HG03521 (cell line): ENCODE results near the gene ZNF786.
"Not testable (repeated sequence)": the region's sequence is repeated elsewhere in the genome, so short reads cannot be mapped to it uniquely, and the experiment has no call there.

Experiments used
- ATAC-seq: cut with Tn5 transposase; IDR thresholded peaks from one replicate; pipeline ENCODE4 v1.9.1; 2021; ENCODE audit warnings: mild to moderate bottlenecking, moderate library complexity; ENCODE audit not compliant: unreplicated experiment

ZNF786 gene, protein sequence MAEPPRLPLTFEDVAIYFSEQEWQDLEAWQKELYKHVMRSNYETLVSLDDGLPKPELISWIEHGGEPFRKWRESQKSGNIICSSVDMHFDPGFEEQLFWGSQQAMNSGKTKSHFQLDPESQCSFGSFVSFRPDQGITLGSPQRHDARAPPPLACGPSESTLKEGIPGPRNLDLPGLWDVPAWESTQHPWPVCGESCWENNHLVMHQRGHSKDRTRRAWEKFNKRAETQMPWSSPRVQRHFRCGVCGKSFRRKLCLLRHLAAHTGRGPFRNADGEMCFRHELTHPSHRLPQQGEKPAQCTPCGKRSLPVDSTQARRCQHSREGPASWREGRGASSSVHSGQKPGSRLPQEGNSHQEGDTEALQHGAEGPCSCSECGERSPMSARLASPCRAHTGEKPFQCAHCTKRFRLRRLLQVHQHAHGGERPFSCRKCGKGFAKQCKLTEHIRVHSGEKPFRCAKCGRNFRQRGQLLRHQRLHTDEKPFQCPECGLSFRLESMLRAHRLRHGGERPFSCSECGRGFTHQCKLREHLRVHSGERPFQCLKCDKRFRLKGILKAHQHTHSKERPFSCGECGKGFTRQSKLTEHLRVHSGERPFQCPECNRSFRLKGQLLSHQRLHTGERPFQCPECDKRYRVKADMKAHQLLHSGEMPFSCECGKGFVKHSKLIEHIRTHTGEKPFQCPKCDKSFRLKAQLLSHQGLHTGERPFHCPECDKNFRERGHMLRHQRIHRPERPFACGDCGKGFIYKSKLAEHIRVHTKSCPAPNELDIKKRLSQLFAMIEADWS

DNA sequence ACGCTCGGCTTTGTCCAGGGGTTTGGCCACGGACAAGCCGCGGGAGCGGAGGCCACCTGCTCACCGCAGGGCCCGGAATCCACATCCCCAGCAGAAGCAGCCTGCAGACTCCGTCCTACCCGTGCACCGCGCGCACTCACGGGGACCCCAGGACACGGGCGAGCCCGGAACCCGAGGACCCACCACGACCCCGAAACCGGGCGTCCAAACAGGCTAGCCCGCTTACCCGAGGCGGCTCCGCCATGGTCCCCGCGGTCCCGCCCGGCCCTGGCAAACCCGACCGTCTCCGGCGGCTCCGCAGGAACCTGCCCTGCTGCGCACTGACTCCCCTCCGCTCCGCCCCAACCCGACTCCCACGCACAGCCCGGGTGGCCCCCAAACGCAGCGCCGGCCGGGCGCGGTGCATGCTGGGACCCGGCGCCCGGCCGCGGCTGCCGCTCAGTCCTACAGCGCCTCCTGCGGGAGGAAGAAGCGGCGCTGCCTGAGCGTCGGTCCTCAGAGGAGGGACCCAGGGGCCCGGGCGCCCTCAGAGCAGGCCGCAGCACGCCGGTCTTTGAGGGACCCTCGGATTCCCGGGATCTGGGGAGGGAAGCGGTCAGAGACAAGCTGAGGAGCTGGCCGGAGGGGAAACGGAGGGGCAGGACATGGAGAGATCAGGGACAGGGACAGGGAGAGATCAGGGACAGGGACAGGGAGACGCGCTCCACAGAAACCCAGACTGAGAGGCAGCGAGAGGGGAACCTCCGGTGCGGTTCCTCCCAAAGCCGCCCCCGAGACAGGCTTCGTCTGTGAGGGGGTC, at the start of gene ZNF786:
ZNF786 (minus strand) TSS at position 322 of the 799 bp plus-strand sequence; CDS start at position 244, 78 bp downstream.
- peak; percentile 83 for ATAC-seq

DNA sequence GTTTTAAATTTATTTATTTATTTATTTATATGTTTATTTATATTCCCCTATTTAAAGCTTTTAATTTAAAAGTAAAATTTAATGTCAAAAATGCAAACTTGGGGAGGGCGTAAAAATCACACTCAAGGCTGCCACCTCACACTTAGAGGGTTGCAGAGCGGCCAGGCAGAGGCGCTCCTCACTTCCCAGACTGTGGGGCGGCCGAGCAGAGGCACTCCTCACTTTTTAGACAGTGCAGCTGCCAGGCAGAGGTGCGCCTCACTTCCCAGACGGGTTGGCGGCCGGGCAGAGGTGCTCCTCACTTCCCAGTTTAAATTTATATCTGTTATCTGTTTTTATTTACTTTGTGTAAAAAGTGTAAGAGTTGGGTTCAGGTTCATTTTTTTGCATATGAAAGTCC, 45.6 kb upstream of the ZNF786 start:
- no peak for ATAC-seq

DNA sequence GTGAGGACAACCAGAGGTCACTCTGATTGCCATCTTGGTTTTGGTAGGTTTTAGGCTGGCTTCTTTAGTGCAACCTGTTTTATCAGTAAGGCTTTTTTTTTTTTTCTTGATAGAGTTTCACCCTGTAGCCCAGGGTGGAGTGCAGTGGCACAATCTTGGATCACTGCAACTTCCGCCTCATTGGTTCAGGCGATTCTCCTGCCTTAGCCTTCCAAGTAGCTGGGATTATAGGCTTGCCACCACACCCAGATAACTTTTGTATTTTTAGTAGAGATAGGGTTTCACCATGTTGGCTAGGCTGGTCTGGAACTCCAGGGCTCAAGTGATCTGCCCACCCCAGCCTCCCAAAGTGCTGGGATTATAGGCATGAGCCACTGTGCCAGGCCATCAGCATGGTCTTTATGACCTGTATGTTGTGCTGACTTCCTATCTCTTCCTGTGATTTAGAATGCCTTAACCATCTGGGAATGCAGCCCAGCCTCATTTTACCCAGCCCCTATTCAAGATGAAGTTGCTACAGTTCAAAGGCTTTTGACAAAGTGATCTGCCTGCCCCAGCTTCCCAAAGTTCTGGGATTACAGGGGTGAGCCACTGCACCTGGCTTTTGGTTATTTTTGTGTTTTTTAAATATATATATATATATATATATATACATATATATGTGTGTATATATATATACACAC, 42.7 kb upstream of the ZNF786 start:
- ATAC-seq: no peak

DNA sequence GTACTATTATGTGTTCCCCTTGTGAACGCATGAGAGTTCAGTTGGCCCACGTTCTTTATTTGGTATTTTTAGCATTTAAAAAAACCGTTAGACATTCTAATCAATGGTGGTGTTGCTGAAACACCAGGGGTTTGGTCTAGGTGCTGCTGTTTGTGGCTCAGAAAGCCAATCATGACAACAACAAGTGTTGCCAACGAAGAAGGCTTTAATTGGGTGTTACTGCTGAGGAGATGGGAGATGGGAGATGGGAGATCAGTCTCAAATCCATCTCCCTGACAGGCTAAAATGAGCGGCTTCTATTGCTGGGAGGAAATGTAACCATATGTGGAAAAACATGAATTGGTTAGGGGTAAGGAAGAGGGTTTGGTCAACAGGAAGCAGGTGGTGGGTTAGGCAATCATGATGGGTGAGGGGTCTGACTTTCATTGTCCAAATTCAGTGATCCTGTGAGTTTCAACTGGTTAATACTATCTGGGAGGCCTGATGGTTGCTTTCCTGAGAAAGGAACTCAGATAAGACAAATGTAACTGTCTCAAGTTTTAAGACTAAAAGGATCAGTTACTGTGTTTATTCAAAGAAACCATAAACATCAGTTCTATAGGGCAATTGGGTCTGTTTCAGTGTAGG, 40.2 kb upstream of the ZNF786 start:
- ATAC-seq: no peak

DNA sequence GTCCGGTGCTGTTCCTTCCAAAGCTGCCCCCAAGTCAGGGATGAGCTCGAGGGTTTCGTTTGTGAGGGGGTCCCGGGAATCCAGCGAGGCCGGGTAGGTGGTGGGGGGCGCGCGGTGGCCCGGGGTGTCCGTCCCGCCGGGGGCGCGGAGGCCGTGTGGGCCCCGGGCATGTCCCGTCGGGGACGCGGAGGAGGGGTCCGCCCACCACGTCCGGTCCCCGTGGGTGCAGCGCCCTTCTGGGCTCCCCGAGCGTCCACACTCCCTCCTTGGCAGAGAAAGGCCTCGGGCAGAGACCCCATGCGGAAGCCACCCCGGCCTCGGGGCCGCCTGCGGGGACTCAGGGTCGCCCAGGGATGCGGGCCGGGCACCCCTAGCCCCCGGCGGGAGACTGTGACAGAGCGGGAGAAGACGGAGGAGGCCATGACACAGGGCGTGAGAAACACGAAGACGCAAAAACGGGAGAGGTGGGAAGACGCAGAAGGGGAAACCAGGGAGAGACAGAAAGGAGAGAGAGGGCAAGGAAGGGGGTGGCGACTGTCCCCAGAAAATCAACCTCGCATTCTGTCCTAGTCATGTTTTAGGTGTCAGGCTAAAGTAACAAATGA, 36.2 kb upstream of the ZNF786 start:
- ATAC-seq: peak; percentile 37

DNA sequence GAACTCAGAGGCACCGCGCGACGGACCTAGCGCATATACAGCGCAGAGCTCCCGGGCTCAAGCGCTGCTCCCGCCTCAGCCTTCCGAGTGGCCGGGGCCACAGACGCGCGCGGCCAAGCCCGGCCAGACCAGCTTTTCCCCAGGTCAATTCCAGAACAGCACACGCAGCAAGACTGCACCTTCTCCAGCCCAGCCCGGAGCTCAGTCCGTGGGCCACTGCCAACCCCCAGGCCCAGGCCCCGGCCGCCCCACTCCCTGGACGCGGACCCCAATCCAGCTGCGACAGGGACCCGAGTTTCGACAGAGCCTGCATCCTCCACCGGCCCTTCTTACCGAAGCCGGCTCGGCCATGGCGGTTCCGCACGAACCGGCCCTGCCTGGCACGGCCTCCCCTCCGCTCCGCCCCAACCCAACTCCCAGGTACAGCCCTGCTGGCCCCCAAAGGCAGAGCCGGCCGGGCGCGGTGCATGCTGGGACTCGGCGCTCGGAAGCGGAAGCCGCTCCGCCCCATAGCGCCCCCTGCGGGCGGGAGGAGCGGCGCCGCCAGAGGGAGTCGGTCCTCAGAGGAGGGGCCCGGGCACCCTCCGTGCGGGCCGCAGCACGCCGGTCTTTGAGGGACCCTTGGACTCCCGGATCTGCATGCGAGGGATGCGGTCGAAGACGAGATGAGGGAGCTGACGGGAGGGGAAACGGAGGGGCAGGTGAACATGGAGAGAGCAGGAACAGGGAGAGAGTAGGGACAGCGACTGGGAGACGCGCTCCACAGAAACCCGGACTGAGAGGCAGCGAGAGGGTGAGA, 35.5 kb upstream of the ZNF786 start, which contains the start of gene ZNF425:
ZNF425 (minus strand) TSS at position 462 of the 799 bp plus-strand sequence; CDS start at position 351, 111 bp downstream.
- ATAC-seq: peak; percentile 83

DNA sequence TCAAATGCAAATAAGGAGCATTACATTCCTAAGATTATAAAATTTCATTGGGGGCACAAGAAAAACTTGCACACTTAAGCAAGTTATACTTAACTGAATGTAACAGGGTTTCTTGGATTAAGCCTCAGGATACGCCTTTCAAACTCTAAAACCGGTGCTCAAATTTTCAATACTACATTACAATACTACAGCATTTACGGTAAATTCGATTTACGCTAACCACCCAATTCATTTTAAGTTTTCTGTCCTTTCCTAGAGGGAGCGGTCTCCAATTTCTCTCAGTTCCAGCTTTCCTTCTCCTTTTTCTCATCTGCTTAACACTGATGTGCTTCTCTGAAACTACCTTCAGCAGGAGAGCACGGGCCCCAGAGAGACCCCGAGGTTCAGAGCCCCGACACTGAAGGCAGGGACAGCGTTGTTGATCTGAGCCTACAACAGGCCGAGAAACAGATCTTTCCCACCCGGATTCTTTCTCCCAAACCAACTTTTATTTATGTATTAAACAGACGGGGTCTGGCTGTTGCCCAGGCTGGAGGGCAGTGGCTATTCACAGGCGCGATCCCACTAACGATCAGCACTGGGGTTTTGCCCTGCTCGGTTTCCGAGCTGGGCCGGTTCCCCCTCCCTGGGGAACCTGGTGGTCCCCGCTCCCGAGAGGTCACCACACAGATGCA, 34.8 kb upstream of the ZNF786 start:
- no peak for ATAC-seq

DNA sequence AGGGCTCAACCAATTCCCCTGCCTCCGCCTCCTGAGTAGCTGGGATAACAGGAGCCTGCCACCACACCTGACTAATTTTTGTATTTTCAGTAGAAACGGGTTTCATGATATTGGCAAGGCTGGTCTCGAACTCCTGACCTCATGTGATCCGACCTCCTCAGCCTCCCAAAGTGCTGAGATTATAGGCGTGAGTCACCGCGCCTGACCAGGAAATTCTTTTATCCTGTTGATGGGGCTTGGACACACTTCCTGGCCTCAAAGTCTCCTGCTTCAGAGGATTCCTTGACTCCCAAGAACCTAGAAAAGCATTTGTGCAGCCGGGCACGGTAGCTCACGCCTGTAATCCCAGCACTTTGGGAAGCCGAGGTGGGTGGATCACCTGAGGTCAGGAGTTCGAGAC, 19.5 kb upstream of the ZNF786 start:
- ATAC-seq: no peak

DNA sequence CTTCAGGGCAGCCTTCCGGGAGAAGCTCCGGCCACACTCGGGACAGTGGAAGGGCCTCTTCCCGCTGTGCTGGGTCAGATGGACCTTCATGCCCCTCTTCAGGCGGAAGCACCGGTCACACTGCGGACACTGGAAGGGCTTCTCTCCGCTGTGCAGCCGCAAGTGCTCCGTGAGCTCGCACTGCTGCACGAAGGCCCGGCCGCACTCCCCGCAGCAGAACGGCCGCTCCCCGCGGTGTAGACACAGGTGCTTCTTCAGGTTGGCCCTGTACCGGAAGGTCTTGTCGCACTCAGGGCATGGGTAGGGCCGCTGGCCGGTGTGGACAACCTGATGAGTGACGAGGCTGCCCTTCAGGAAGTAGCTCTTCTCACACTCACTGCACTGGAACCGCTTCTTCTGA, 14.2 kb upstream of the ZNF786 start:
- ATAC-seq: no peak

DNA sequence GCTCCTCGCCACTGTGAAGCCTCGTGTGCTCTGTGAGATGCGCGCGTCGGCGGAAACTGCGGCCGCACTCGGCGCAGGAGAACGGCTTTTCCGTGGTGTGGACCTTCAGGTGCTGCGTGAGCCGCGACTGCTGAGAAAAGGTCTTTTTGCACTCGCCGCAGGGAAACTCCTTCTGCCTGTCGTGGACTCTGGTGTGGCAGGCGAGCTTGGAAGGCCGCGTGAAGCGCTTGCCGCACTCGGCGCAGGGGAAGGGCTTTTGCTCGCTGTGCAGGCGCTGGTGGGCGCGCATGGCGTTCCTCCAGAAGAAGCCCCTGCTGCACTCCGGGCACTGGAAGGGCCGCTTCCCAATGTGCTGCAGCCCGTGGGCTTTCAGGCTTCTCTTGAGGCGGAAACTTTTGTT, 13.7 kb upstream of the ZNF786 start:
- no peak for ATAC-seq

DNA sequence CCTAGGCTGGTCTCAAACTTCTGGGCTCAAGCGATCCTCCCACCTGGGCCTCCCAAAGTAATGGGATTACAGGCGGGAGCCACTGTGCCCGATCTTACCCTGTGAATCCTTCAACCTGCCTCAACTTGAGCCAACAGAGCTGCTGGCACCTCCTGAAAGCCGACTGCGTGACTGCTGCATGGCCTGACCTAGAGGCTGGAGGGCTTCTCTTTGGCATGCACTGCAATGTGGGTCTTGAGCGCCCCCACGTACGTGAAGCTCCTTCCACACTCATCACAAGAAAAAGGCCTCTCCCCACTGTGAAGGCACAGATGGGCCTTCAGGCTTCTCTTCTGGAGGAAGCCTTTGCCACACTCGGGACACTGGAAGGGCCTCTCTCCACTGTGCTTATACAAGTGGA, 12.9 kb upstream of the ZNF786 start:
- ATAC-seq: no peak

DNA sequence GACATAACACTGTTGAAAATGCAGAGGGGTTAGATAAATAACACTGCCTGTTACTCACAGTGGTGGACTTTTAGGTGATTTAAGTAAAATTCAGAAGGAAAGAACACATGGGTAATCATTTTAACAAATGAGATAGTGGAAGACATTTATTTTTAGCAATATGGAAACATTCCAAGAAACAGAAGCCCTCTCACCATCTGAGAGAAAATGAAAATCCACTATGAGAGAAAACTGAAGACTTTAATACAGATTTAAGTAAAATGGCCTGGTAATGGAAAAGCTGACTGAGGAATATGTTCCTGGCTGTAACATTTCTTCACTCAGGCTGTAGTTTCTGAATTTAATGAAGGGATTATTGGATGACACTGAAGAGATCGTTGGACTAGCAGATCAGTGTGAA, 12.1 kb upstream of the ZNF786 start:
- no peak for ATAC-seq

DNA sequence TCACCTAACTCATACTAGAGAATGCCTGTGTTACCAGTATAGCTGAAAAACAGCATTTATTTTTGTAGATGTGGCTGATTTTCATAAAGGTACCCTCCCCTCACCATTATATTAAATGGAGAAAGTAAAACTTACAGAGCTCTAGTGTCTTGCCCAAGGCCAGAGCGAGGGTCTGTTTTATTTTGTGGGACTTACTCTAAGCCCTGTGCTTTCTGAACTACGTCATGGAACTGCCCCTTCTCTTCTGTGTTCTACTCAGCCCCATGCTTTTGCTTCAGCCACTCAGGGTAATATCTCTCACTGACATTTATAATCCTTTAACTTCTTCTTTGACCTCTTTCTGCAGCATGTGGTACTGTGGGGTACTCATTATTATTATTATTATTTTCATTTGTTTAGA, 10.3 kb upstream of the ZNF786 start:
- no peak for ATAC-seq

DNA sequence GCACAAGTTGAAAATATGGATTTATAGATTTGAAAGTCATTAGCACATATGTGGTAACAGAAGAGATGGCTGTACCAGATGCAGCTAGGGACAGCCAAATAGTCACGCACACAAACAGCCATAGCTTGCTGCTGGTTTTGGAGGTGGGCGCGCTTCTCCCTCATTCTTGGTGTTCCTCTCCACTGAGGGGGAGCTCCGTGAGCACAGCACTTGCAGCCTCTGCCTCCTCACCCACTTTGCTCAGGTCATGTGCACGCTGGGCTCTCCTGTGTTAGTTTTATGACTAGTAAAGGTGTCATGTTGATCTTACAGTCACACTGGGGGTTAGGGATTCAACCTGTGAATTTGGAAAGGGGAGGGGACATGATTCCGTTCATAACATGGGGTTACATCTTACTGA, 8.5 kb upstream of the ZNF786 start:
- ATAC-seq: no peak

DNA sequence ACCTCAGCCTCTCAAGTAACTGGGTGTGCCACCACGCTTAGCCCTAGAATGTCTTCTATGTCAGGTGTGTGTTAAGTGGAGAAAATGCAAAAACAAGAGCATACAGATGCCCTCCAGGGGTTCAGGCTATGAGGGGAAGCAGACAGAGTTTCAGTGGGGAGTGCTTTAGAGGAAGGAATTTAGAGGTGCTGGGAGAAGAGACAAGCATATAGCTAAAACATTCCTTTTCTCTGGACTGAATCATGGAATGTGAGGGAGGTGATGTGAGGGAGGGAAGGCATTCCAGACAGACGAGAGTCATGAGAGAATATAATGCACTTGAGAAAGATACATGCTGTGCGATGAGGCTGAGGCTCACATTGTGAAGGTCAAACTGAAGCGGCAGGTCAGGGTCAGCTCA, 6.6 kb upstream of the ZNF786 start:
- ATAC-seq: no peak

DNA sequence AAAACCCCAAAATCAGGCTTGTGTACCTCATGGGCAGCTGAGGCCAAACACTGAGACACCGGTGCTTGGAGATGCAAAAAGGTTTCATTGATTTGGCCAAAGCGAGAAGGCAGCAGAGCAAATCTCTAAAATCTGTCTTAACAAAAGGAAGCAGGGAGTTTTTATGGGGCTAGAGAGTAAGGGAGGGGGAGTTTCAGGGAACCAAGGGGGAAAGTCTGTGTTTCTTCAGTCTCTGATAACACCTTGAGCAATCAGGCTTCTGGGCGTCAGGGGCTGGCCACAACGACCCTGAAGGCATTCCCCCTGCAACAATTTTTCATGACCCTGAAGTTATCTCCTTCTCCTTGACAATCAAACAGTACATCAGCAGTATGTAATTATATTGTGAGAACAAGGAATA, 2.7 kb upstream of the ZNF786 start:
- ATAC-seq: no peak

DNA sequence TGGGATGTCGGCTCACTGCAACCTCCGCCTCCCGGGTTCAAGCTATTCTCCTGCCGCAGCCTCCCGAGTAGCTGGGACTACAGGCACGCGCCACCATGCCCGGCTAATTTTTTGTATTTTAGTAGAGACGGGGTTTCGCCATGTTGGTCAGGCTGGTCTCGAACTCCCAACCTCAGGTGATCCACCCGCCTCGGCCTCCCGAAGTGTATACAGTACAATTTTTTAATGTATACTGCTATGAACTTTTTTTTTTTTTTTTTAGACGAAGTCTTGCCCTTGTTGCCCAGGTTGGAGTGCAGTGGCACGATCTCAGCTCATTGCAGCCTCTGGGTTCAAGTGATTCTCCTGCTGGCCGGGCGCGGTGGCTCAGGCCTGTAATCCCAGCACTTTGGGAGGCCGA, 1.7 kb upstream of the ZNF786 start:
- not testable (repeated sequence) for ATAC-seq

DNA sequence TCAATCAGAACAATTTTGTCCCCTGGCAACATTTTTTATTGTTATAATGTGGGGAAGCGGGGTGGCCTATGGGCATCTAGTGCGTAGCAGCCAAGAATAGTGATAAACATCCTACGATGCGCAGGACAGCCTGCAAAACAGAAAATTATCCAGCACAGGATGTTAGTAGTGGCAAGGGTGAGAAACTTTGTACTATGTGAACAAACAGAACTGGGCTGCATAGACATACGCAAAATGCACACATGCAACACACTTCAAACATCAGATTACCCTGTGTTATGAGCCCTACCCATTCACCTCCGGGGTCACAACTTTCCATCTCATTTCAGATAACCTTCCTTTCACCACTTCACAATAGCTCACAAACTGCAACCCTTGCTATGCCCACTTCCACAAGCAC, 3.1 kb downstream of the ZNF786 start:
- ATAC-seq: no peak
